WTC11 (cell line): ENCODE data around the gene COL4A1. TPM values are rescaled to one million over a fixed set of nuclear protein-coding genes. Genes with fewer than 3 reads are reported as not detected.

ENCODE experiments used
- ATAC-seq: fragments of 200-7000 bp; cut with Tn5 transposase; 2 replicates; pipeline ENCODE4 v1.10.0; 2021; ENCODE audit warnings: mild to moderate bottlenecking, moderate library complexity
- CTCF ChIA-PET: fragments of 300-600 bp; sonication (Branson Sonifier 250); formaldehyde crosslinking; loops from one replicate; lab custom pipeline; 2021; ENCODE audit warnings: antibody characterized with exemption; lab: Charles Lee
- POLR2A ChIA-PET: fragments of 350-600 bp; sonication (Branson Sonifier 250); formaldehyde crosslinking; loops from one replicate; lab custom pipeline; 2021; ENCODE audit warnings: antibody characterized with exemption; lab: Charles Lee
- DNase-seq: peaks from one replicate; pipeline ENCODE4 v3.0.0; 2021; ENCODE audit warnings: low spot score
- H3K27ac Mint-ChIP-seq: 2 replicates; pipeline ENCODE4 v1.8.0; 2021; ENCODE audit warnings: mixed read lengths
- H3K27me3 Mint-ChIP-seq: 2 replicates; pipeline ENCODE4 v1.8.0; 2021; ENCODE audit warnings: low read depth, mild to moderate bottlenecking, moderate library complexity, mixed read lengths
- H3K36me3 Mint-ChIP-seq: 2 replicates; pipeline ENCODE4 v1.8.0; 2021; ENCODE audit warnings: mixed read lengths
- H3K4me1 Mint-ChIP-seq: 2 replicates; pipeline ENCODE4 v1.8.0; 2022; ENCODE audit warnings: mixed read lengths
- H3K4me3 Mint-ChIP-seq: 2 replicates; pipeline ENCODE4 v1.8.0; 2021; ENCODE audit warnings: mild to moderate bottlenecking, moderate library complexity, mixed read lengths
- H3K9me3 Mint-ChIP-seq: 2 replicates; pipeline ENCODE4 v1.8.0; 2021; ENCODE audit warnings: mixed read lengths
- AFF4 ChIP-seq: sonication (generic); formaldehyde crosslinking; IDR thresholded peaks from 2 replicates; pipeline ENCODE4 v1.8.1; 2023; ENCODE audit warnings: mild to moderate bottlenecking, missing genetic modification reagents, borderline replicate concordance
- ARID4B ChIP-seq: sonication (generic); formaldehyde crosslinking; IDR thresholded peaks from 2 replicates; pipeline ENCODE4 v1.8.0; 2023; ENCODE audit warnings: missing genetic modification reagents, mild to moderate bottlenecking, borderline replicate concordance
- ATF1 ChIP-seq: sonication (generic); formaldehyde crosslinking; IDR thresholded peaks from 2 replicates; pipeline ENCODE4 v1.8.1; 2023; ENCODE audit warnings: mild to moderate bottlenecking, moderate library complexity, missing genetic modification reagents
- CTCF ChIP-seq: fragments of 200-600 bp; IDR thresholded peaks from 2 replicates; pipeline ENCODE4 v1.8.0; 2022; ENCODE audit warnings: antibody characterized with exemption
- E2F4 ChIP-seq: sonication (generic); formaldehyde crosslinking; IDR thresholded peaks from 2 replicates; pipeline ENCODE4 v1.8.1; 2022; ENCODE audit warnings: low read depth, mild to moderate bottlenecking, moderate library complexity, missing genetic modification reagents, borderline replicate concordance
- EMX1 ChIP-seq: fragments of 250-450 bp; sonication (Bioruptor Pico); IDR thresholded peaks from 2 replicates; pipeline ENCODE4 v1.8.0; 2021; ENCODE audit warnings: mild to moderate bottlenecking
- ESRRA ChIP-seq: sonication (generic); formaldehyde crosslinking; IDR thresholded peaks from 2 replicates; pipeline ENCODE4 v1.8.1; 2022; ENCODE audit warnings: mild to moderate bottlenecking, missing genetic modification reagents, borderline replicate concordance
- HMGA2 ChIP-seq: fragments of 250-450 bp; sonication (Bioruptor Pico); IDR thresholded peaks from 2 replicates; pipeline ENCODE4 v1.4.0; 2021; ENCODE audit warnings: mild to moderate bottlenecking, moderate library complexity
- IRF1 ChIP-seq: sonication (generic); formaldehyde crosslinking; IDR thresholded peaks from 2 replicates; pipeline ENCODE4 v1.8.0; 2023; ENCODE audit warnings: missing genetic modification reagents
- IRF2 ChIP-seq: sonication (generic); formaldehyde crosslinking; IDR thresholded peaks from 2 replicates; pipeline ENCODE4 v1.8.0; 2022; ENCODE audit warnings: low read depth, missing genetic modification reagents, borderline replicate concordance
- NFE2L1 ChIP-seq: sonication (generic); formaldehyde crosslinking; IDR thresholded peaks from 2 replicates; pipeline ENCODE4 v1.8.1; 2023; ENCODE audit warnings: missing genetic modification reagents
- OVOL2 ChIP-seq: fragments of 250-450 bp; sonication (Bioruptor Pico); IDR thresholded peaks from 2 replicates; pipeline ENCODE4 v1.9.0; 2021; ENCODE audit warnings: mild to moderate bottlenecking, borderline replicate concordance
- SMAD4 ChIP-seq: sonication (generic); formaldehyde crosslinking; IDR thresholded peaks from 2 replicates; pipeline ENCODE4 v1.8.0; 2022; ENCODE audit warnings: mild to moderate bottlenecking, missing genetic modification reagents
- TEAD4 ChIP-seq: sonication (generic); formaldehyde crosslinking; IDR thresholded peaks from 2 replicates; pipeline ENCODE4 v1.8.0; 2022; ENCODE audit warnings: mild to moderate bottlenecking, missing genetic modification reagents
- ZNF121 ChIP-seq: sonication (generic); formaldehyde crosslinking; IDR thresholded peaks from 2 replicates; pipeline ENCODE4 v1.8.0; 2023; ENCODE audit warnings: missing genetic modification reagents
- ZNF138 ChIP-seq: sonication (generic); formaldehyde crosslinking; conservative IDR thresholded peaks from 2 replicates; pipeline ENCODE4 v1.8.1; 2022; ENCODE audit warnings: mild to moderate bottlenecking, moderate library complexity, missing genetic modification reagents
- ZNF396 ChIP-seq: fragments of 250-450 bp; sonication (Bioruptor Pico); IDR thresholded peaks from 2 replicates; pipeline ENCODE4 v1.8.0; 2021; ENCODE audit warnings: mild to moderate bottlenecking, moderate library complexity, borderline replicate concordance
- ZNF671 ChIP-seq: fragments of 250-450 bp; sonication (Bioruptor Pico); IDR thresholded peaks from 2 replicates; pipeline ENCODE4 v1.8.0; 2021; ENCODE audit warnings: mild to moderate bottlenecking
- total RNA-seq: library from RNA; stranded (reverse); gene quantifications from 3 replicates; pipeline ENCODE4 v1.2.3, GENCODE V29; 2021

Gene COL4A1
- total RNA-seq, 1 experiment from 2014 or later, result 89.6 TPM

GRCh38 chr13:110340812-110341444 lies 34.0 kb upstream of the COL4A1 start:
- POLR2A ChIA-PET, result interaction anchor here (0.7 to 1.5 kb wide), 2 partner anchors 31 to 34 kb away, joined by 3 to 4 read pairs; partner anchors contain the start of genes COL4A1 and COL4A2
- Mint-ChIP-seq H3K27ac (peak overlapping the region; percentile 78), H3K9me3 (peaks cover 4% of the 10 kb centered on the region), H3K4me3 (no peak overlapping the region), H3K36me3 (no peaks in the 10 kb centered on the region), H3K27me3 (no peaks in the 10 kb centered on the region), H3K4me1 (peaks cover 38% of the 10 kb centered on the region)
- ATAC-seq, result peak; percentile 41
- CTCF ChIA-PET, result interaction anchor here (1.4 to 3.2 kb wide), 3 partner anchors 11 to 22 kb away, joined by 3 to 16 read pairs (median 8); no protein-coding TSS in a partner anchor
- TF ChIP-seq TEAD4 (CRISPR knock-in tag) (no peak), NFE2L1 (CRISPR knock-in tag) (no peak), EMX1 (CRISPR knock-in tag) (no peak), ARID4B (CRISPR knock-in tag) (no peak), HMGA2 (CRISPR knock-in tag) (no peak), CTCF (no peak), ATF1 (CRISPR knock-in tag) (no peak), ZNF138 (CRISPR knock-in tag) (no peak), ZNF396 (CRISPR knock-in tag) (no peak), ZNF121 (CRISPR knock-in tag) (no peak), ZNF671 (CRISPR knock-in tag) (no peak), IRF2 (CRISPR knock-in tag) (no peak), E2F4 (CRISPR knock-in tag) (no peak), IRF1 (no peak), SMAD4 (CRISPR knock-in tag) (no peak), OVOL2 (CRISPR knock-in tag) (no peak), ESRRA (CRISPR knock-in tag) (no peak), AFF4 (CRISPR knock-in tag) (no peak)
- DNase-seq, result no peak
